GM12801 (cell line): ENCODE measurements around the gene CERK.

Source experiments
- CTCF ChIP-seq: IDR thresholded peaks from one replicate; pipeline ENCODE4 v1.5.1; 2011; ENCODE audit warnings: control low read depth; ENCODE audit not compliant: insufficient read length; ENCODE audit errors: extremely low read depth

CERK gene

DNA sequence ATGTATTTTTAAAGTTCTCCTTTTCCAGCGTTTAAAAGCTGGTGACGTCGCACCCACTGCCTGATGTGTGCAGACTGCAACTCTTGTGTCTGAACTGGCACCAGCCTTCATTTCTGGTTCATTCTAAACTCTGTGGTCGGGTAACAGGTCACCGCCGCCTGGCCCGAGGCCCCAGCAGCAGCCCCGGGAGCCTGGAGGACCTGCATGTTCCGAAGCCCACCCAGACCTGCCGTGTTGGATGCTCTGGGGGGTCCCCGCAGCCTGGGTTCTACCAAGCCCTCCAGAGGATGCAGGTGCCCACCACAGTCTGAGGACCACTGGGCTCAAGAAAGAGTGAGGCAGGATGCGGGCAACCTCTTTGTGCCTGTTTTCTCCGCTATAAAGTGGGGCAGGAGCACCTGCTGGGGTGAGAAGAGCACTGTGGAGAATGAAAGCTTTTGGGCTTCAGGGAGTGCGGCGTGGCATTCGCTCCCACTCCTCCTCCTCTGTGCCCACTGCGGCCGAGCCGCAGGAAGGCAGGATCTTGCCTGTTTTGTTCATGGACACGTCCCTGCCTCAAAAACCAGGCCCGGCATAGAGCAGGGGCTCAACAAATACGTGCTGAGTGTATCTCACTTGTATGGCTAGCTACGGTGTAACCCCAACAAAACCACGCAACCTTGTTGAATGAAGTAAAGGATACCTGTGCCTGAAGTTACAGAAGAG is 40.1 kb downstream of the CERK start:
- no peak for TF ChIP-seq CTCF

DNA sequence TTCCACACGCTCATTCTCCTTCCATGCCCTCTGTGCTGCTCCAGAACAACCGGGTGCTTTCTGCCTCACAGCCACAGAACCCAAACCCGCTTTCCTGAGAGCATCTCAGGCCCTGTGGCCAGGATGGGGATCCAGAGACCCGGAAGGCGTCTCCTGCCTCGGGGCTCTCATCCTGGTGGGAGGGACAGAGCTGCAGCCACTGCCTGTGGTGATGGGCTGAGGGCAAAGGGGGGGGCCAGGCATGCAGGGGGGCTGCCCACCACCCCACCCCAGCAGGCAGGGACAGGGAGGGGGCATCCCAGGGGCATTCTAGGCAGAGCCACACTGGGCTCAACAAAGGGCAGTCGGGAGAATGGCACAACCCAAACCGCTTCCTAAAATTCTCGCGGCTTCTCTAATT is 41.4 kb downstream of the CERK start:
- no peak for TF ChIP-seq CTCF

DNA sequence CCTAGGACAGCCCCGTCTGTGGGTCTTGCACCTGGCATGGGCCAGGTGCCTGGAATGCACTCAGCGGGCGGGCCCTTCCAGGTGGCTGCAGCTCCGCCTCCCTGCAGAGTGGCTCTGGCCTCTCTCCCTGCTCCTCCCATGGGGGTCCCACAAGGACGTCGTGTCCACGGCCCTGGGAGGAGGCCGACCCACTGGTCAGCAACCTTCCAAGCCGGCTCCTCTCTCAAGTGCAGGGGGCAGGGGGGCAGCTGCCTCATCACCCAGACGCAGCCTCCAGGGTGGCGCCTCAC is 41.9 kb downstream of the CERK start:
- TF ChIP-seq CTCF: no peak

- TF ChIP-seq CTCF: no peak
Observed at GRCh38 chr22:46695346-46696228, 42.5 kb downstream of the CERK start.

DNA sequence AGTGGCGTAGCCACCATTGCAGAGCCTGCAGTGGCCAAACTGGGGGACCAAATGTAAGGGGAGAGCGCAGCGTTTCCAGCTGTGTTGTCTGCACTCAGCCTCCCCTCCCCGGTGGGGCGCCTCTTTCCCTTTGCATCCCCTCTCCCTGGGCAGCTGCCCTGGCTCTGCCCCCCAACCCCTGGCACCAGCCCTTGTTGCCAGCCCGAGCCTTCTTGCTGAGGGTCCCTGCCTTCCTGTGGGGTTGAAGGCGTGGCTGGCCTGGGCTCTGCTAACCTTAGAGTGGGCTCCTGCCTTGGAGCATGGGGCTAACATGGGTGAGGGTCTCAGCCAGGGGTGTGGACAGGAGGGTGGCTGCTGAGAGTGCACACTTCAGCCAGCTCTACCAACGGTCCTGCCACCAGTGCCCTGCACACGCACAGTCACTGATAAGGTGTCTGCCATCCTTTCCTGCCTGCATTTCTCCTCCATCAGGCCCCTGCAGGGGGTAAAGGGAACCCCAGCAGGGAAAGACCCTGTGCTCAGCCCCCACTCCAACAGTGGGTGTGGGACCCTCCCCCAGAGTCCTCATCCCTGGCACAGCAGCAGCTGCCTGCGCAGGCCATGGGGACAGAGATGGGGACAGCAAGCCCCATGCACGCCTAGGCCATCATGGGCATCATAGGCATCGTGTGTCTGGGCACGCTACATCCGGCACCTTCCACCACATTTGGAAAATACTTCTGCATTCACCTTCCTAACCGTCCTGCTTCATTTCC is 43.5 kb downstream of the CERK start:
- no peak for TF ChIP-seq CTCF

DNA sequence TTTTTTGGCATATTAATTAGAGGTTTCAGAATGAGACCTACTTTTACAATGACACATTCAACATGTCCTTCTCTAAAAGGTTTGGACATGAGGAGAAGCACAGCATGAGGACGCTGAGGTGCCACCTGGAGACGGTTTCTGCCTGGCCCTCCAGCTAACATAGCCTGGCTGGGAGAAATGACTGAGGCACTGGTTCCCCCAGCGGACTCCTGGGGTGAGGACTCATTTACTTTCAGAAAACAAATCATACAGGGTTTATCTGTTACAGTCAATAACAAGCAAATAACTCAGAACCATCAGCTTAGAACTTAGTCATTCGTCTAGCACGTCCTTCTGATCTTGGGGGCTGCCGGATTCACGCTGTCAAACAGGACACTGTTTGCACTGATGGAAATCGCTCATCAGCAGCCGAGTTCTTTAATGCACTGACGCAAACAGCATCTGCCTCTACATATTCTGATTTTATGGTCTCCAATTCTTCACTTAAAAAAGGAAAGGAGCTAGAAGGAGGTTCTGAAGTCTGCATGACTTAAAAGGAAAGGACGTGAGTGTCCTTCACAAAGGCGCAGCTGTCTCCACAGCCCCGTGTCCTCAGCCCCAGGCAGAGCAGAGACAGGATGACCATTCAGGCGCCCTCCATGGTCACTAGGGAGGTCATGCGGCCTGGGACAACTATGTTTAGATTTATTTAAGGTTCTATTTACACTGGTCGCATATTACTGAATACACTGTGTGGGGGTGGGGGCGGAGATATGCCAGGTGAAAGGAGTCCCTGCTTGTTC is 44.2 kb downstream of the CERK start:
- no peak for TF ChIP-seq CTCF

DNA sequence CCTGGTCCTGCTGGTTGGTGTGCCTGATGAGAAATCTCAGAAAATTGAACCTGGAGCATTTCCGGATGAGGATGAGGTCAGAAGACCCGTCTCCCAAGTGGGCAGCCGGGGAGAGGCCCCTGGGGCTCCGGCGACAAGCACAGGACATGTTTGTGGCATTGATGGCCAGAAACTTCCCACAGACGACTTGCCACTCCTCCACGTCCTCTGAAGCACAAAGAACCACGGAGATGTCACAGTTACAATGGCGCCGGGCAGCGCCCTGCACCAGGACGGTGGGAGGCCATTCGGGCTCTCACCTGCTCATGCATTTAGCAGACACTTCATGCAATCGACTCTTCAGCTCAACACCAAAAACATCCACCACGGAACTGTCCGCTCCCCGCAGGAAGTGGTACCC is 46.5 kb downstream of the CERK start:
- no peak for TF ChIP-seq CTCF
